HCT116 (cell line): ENCODE data around the gene TF. TPM values are rescaled to one million over a fixed set of nuclear protein-coding genes. Genes with fewer than 3 reads are reported as not detected.

Experiments
- ATAC-seq: fragments of 200-7000 bp; cut with Tn5 transposase; 2 replicates; pipeline ENCODE4 v1.9.1; 2020; ENCODE audit warnings: mild to moderate bottlenecking, moderate library complexity
- BruUV-seq: library from RNA; stranded (reverse); fragments of 400-500 nt; replicated peaks from 2 replicates; lab custom pipeline; 2021; lab: Mats Ljungman, UMichigan
- CTCF ChIA-PET: fragments of 300-600 bp; sonication (Branson Sonifier 250); formaldehyde crosslinking; loops from one replicate; lab custom pipeline; 2021; ENCODE audit warnings: antibody characterized with exemption; lab: Charles Lee
- POLR2A ChIA-PET: fragments of 300-600, 350-600 bp; sonication (Branson Sonifier 250); formaldehyde crosslinking; loops from one replicate; lab custom pipeline; 2021; ENCODE audit warnings: antibody characterized with exemption; lab: Charles Lee
- RAD21 ChIA-PET, 2 experiments: fragments of 300-600 bp; sonication (Branson Sonifier 250); formaldehyde crosslinking; loops; one replicate each; lab custom pipeline; 2023; ENCODE audit warnings: low total read pairs in 2 of 2; ENCODE audit not compliant: uncharacterized antibody in 2 of 2, unreplicated experiment in 2 of 2, low non-redundant PET in 1 of 2; lab: Charles Lee
- DNase-seq: peaks from one replicate; pipeline ENCODE4 v3.0.0-alpha.2; 2010; ENCODE audit warnings: low read depth, low spot score
- H2AFZ ChIP-seq: fragments of 200-600 bp; shearing (Covaris generic), sonication (generic); 2 replicates; pipeline ENCODE4 v1.6.1; 2017; ENCODE audit warnings: low read depth, mixed run types, mixed read lengths, antibody characterized with exemption, low read length; ENCODE audit not compliant: poor library complexity, severe bottlenecking
- H3K27ac ChIP-seq: 2 replicates; pipeline ENCODE4 v1.5.1; 2012; ENCODE audit warnings: low read depth, low read length
- H3K27me3 ChIP-seq: fragments of 200-600 bp; sonication (generic); 2 replicates; pipeline ENCODE4 v1.6.1; 2016; ENCODE audit warnings: mixed run types, low read length, mixed read lengths; ENCODE audit not compliant: insufficient read depth
- H3K36me3 ChIP-seq, 2 experiments: fragments of 200-500 bp in 1 of 2; fragments of 200-600 bp in 1 of 2; sonication (Bioruptor generic) in 1 of 2; sonication (generic) in 1 of 2; 2 replicates each; pipeline versions ENCODE4 v1.5.1 to v1.6.1; 2014 to 2016; ENCODE audit warnings: low read length in 2 of 2, inconsistent platforms in 1 of 2, mixed read lengths in 1 of 2, mixed run types in 1 of 2; ENCODE audit not compliant: insufficient read depth in 2 of 2, control insufficient read depth in 1 of 2
- H3K4me1 ChIP-seq, 2 experiments: fragments of 200-600 bp in 1 of 2; sonication (generic) in 1 of 2; 2 replicates each; pipeline versions ENCODE4 v1.5.1 to v1.6.1; 2012 to 2017; ENCODE audit warnings: low read length in 2 of 2, inconsistent platforms in 1 of 2, mild to moderate bottlenecking in 1 of 2, mixed read lengths in 1 of 2, mixed run types in 1 of 2, moderate library complexity in 1 of 2; ENCODE audit not compliant: insufficient read depth in 2 of 2, control insufficient read depth in 1 of 2
- H3K4me2 ChIP-seq: fragments of 200-600 bp; sonication (generic); 2 replicates; pipeline ENCODE4 v1.6.1; 2017; ENCODE audit warnings: mixed run types, low read length, mixed read lengths
- H3K4me3 ChIP-seq, 2 experiments: fragments of 200-600 bp in 1 of 2; sonication (generic) in 1 of 2; replicated peaks in 1 of 2; 2 replicates each; pipeline ENCODE4 v1.5.1; 2011 to 2016; ENCODE audit warnings: low read length in 2 of 2, control low read depth in 1 of 2, low read depth in 1 of 2, mild to moderate bottlenecking in 1 of 2, mixed read lengths in 1 of 2, mixed run types in 1 of 2
- H3K79me2 ChIP-seq: fragments of 200-600 bp; sonication (generic); 2 replicates; pipeline ENCODE4 v1.6.1; 2017; ENCODE audit warnings: mild to moderate bottlenecking, mixed run types, low read length, moderate library complexity, mixed read lengths; ENCODE audit not compliant: insufficient read depth
- H3K9ac ChIP-seq: fragments of 200-600 bp; sonication (generic); 2 replicates; pipeline ENCODE4 v1.6.1; 2016; ENCODE audit warnings: low read length, mixed read lengths
- H3K9me2 ChIP-seq: fragments of 200-600 bp; sonication (generic), shearing (Covaris generic); 2 replicates; pipeline ENCODE4 v1.6.1; 2017; ENCODE audit warnings: mixed run types, mild to moderate bottlenecking, moderate library complexity; ENCODE audit not compliant: insufficient read depth
- H3K9me3 ChIP-seq, 2 experiments: fragments of 200-500 bp in 1 of 2; fragments of 200-600 bp in 1 of 2; sonication (Bioruptor generic) in 1 of 2; sonication (generic) in 1 of 2; 2 replicates each; pipeline ENCODE4 v1.6.1; 2014 to 2017; ENCODE audit warnings: low read length in 2 of 2, mixed read lengths in 2 of 2, inconsistent platforms in 1 of 2, low read depth in 1 of 2, mild to moderate bottlenecking in 1 of 2, mixed run types in 1 of 2, moderate library complexity in 1 of 2; ENCODE audit not compliant: control insufficient read depth in 1 of 2, insufficient read depth in 1 of 2
- H4K20me1 ChIP-seq: fragments of 200-600 bp; sonication (generic), shearing (Covaris generic); 2 replicates; pipeline ENCODE4 v1.6.1; 2017; ENCODE audit warnings: mixed run types, mild to moderate bottlenecking, moderate library complexity; ENCODE audit not compliant: insufficient read depth
- CBX3 ChIP-seq: IDR thresholded peaks from 2 replicates; pipeline ENCODE4 v1.6.1; 2012; ENCODE audit warnings: low read depth
- CEBPB ChIP-seq: IDR thresholded peaks from 2 replicates; pipeline ENCODE4 v1.6.1; 2012; ENCODE audit warnings: low read depth
- ELF1 ChIP-seq: IDR thresholded peaks from 2 replicates; pipeline ENCODE4 v1.6.1; 2012; ENCODE audit warnings: low read depth, borderline replicate concordance
- SIN3A ChIP-seq: IDR thresholded peaks from 2 replicates; pipeline ENCODE4 v1.6.1; 2012; ENCODE audit warnings: low read depth
- SP1 ChIP-seq: IDR thresholded peaks from 2 replicates; pipeline ENCODE4 v1.6.1; 2012; ENCODE audit warnings: low read depth
- TCF7L2 ChIP-seq: IDR thresholded peaks from 2 replicates; pipeline ENCODE4 v1.7.0; 2011; ENCODE audit warnings: borderline replicate concordance, inconsistent platforms; ENCODE audit not compliant: insufficient read depth, insufficient read length; ENCODE audit errors: extremely low read depth
- intact Hi-C: fragments of 100-400 bp; cut with micrococcal nuclease; formaldehyde crosslinking; loops from 2 replicates; pipeline ENCODE4 v1.10.0; 2022
- total RNA-seq: library from RNA; stranded (reverse); gene quantifications from one replicate; pipeline ENCODE4 v1.2.1, GENCODE V29; 2021; ENCODE audit not compliant: unreplicated experiment

Gene TF
- total RNA-seq, 1 experiment from 2014 or later: 10.4 TPM

DNA sequence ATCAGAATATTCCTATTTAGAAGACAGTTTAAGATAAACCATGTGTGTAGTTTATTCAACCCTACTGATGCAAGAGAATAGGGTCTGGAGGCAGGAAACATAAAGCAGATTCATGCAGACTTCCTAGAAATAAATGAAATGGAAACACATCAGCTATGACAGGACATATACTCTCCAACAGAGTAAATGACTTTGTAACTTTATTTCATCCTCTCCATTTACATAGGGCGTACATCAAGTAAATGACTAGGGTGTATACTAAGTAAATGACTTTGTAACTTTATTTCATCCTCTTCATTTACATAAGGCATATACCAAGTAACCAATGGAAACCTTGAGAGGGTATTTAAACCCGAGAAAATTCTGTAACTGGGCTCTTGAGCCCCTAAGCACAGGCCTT is 41.8 kb downstream of the TF start (continued):
- no peak for TF ChIP-seq ELF1

DNA sequence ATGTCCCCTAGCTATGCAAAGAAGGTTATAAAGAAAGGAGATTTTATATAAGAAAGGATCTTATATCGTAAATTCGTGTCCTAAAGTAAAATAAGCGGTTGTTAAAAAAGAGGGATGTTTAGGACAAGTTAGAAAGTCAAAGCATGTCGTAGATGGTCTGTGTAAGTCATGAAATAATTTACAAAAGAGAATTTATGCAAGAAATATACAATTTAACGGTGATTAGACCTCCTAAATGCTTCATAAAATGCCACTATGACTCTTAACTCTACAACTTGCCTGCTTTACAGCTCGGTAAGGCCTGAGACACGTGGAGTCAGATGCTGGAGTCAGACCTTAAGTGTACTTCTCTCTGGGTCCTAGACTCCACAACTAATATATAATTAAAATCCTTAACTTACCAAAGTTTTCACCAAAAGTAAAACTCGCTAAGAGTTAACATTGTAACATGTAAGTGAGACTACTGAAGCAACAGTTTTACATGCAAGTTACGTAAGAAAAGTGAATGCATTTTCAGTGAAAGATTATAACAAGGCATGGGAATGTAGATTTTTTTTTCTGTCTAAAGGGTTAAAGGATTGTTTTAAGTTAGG is 46.1 kb downstream of the TF start:
- intact Hi-C loops: no loop called here
- no TSS peak for BruUV-seq
- no peaks in the 10 kb centered on the region for H4K20me1 ChIP-seq

GRCh38 chr3:133797396-133798105 is 51.4 kb downstream of the TF start:
- ChIA-PET POLR2A (no interaction called here), CTCF (no interaction called here)
- BruUV-seq: no TSS peak
- Histone ChIP-seq H3K9ac (no peak overlapping the region), H4K20me1 (no peaks in the 10 kb centered on the region), H3K79me2 (no peaks in the 10 kb centered on the region), H3K4me1 (no peaks in the 10 kb centered on the region), H3K4me2 (no peak overlapping the region), H3K36me3 (no peaks in the 10 kb centered on the region), H3K27ac (no peak overlapping the region), H3K9me2 (no peaks in the 10 kb centered on the region)
- no peak for ATAC-seq
- intact Hi-C loops: no loop called here
- TF ChIP-seq SIN3A (no peak), SP1 (no peak), TCF7L2 (no peak)
- TF ChIP-seq, all 23 proteins: peak for 0
- Histone ChIP-seq H3K9me3 (no peaks in the 10 kb centered on the region), H3K4me3 (no peak overlapping the region), H3K27me3 (no peaks in the 10 kb centered on the region), H2AFZ (no peak overlapping the region)
- RAD21 ChIA-PET: no interaction called here
- no peak for DNase-seq

More for the DNA sequence above, 46.1 kb downstream of the TF start:
- H3K27me3 ChIP-seq: no peaks in the 10 kb centered on the region
- POLR2A ChIA-PET: no interaction called here
- no peaks in the 10 kb centered on the region; a peak in 1 of 4 replicates for H3K36me3 ChIP-seq
- H3K4me1 ChIP-seq: no peaks in the 10 kb centered on the region
- H3K79me2 ChIP-seq: no peaks in the 10 kb centered on the region
- TF ChIP-seq CEBPB (no peak), CBX3 (peak; percentile 58; the same call in 1 of the 2 replicates)
- TF ChIP-seq, all 23 proteins: peak for 1
- H3K4me2 ChIP-seq: no peak overlapping the region
- RAD21 ChIA-PET: interaction anchor here in 1 of 2 experiments (0.6 kb wide), 1 partner anchor 16 kb away, joined by 3 read pairs; no protein-coding TSS in a partner anchor
- H3K9me3 ChIP-seq: peaks cover 6% of the 10 kb centered on the region in 2 experiments; a peak in 1 of 4 replicates
- no peaks in the 10 kb centered on the region for H3K9me2 ChIP-seq
- no peak for ATAC-seq
- H3K27ac ChIP-seq: no peak overlapping the region
- CTCF ChIA-PET: no interaction called here
- no peak overlapping the region for H2AFZ ChIP-seq
- no peak overlapping the region for H3K4me3 ChIP-seq
- DNase-seq: peak; percentile 39
- H3K9ac ChIP-seq: no peak overlapping the region
